ENCODE measurements around the gene POU2F2.
"Not testable (repeated sequence)": the region's sequence is repeated elsewhere in the genome, so short reads cannot be mapped to it uniquely, and the experiment has no call there.

The POU2F2 gene

GRCh38 chr19:42124386-42124901 is 7.8 kb downstream of the POU2F2 start:
- no peak for DNase-seq (ENCODE audit: low read depth)

- no peak for DNase-seq (ENCODE audit: low read depth)
Observed at GRCh38 chr19:42123765-42124164, 8.5 kb downstream of the POU2F2 start.

- DNase-seq (ENCODE audit: low read depth) = no peak
Observed at GRCh38 chr19:42122691-42123607, 9.3 kb downstream of the POU2F2 start.

- DNase-seq (ENCODE audit: low read depth) = no peak
Observed at GRCh38 chr19:42121656-42122069, 10.6 kb downstream of the POU2F2 start.

GRCh38 chr19:42121036-42121621 is 11.1 kb downstream of the POU2F2 start:
- DNase-seq (ENCODE audit: low read depth) = no peak

GRCh38 chr19:42120276-42120980 is 11.8 kb downstream of the POU2F2 start:
- DNase-seq (ENCODE audit: low read depth) = no peak

GRCh38 chr19:42117076-42117475 is 15.2 kb downstream of the POU2F2 start:
- DNase-seq (ENCODE audit: low read depth) = no peak

- no peak for DNase-seq (ENCODE audit: low read depth)
Observed at GRCh38 chr19:42116308-42117075, 15.8 kb downstream of the POU2F2 start.

GRCh38 chr19:42115705-42116104 is 16.5 kb downstream of the POU2F2 start:
- DNase-seq (ENCODE audit: low read depth) = no peak

GRCh38 chr19:42115219-42115618 is 17.0 kb downstream of the POU2F2 start:
- DNase-seq (ENCODE audit: low read depth) = no peak

GRCh38 chr19:42114412-42114811 is 17.8 kb downstream of the POU2F2 start:
- DNase-seq (ENCODE audit: low read depth) = no peak

- peak; percentile 96 for DNase-seq (ENCODE audit: low read depth)
Observed at GRCh38 chr19:42113641-42114348, 18.5 kb downstream of the POU2F2 start.

GRCh38 chr19:42111811-42112210 is 20.4 kb downstream of the POU2F2 start:
- no peak for DNase-seq (ENCODE audit: low read depth)

GRCh38 chr19:42111384-42111783 is 20.9 kb downstream of the POU2F2 start:
- DNase-seq (ENCODE audit: low read depth) = no peak

- no peak for DNase-seq (ENCODE audit: low read depth)
Observed at GRCh38 chr19:42110658-42111057, 21.6 kb downstream of the POU2F2 start.

- DNase-seq (ENCODE audit: low read depth) = no peak
Observed at GRCh38 chr19:42109896-42110295, 22.4 kb downstream of the POU2F2 start.

GRCh38 chr19:42108527-42109389 is 23.5 kb downstream of the POU2F2 start:
- peak; percentile 72 for DNase-seq (ENCODE audit: low read depth)

GRCh38 chr19:42105368-42105767 is 26.9 kb downstream of the POU2F2 start:
- DNase-seq (ENCODE audit: low read depth) = no peak

- DNase-seq (ENCODE audit: low read depth) = no peak
Observed at GRCh38 chr19:42102877-42103276, 29.4 kb downstream of the POU2F2 start.

GRCh38 chr19:42100241-42100640 is 32.0 kb downstream of the POU2F2 start:
- not testable (repeated sequence) for DNase-seq (ENCODE audit: low read depth)
